ENCODE measurements around the gene ANP32D.
"Not testable (repeated sequence)": the region's sequence is repeated elsewhere in the genome, so short reads cannot be mapped to it uniquely, and the experiment has no call there.

Gene ANP32D

DNA sequence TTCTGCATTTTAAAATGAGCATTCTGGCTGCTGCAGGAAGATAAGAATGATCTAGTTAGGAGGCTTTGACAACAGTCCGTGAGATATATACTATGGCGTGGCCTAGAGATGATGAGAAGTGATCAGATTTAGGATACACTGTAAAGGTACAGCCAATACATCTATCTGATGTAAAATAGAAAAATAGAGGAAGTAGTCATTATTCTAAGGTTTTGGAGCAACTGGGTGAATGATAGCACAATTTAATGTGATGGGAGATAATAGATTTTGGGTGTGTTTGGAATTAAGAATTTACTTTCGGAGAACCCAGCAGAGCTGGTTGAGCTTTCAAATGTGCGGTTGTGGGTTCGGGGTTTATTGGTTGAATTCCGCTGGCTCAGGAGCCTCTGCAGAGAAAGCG lies at the start of gene ANP32D:
Gene ANP32D (plus strand): TSS at position 301 of the 400 bp plus-strand sequence. CDS start 106 bp downstream, outside the sequence.
- DNase-seq, result no peak

DNA sequence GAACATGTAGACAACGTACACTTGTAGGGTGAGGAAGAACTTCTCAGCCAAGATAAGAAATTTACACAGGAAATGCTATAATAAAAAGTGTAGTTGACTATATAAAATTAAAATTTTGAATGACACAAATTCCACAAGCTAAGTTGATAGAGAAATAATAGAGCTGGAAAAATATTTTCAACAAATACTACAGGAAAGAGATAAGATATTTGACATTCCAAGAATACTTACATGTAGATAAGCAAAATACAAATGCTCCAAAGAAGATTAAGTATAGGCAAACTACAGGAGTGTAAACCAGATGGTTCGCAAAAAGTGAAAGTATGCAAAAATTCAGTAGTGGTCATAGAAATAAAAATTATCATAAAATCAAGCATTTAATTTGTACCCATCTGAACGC lies 49.2 kb upstream of the ANP32D start:
- no peak for DNase-seq

DNA sequence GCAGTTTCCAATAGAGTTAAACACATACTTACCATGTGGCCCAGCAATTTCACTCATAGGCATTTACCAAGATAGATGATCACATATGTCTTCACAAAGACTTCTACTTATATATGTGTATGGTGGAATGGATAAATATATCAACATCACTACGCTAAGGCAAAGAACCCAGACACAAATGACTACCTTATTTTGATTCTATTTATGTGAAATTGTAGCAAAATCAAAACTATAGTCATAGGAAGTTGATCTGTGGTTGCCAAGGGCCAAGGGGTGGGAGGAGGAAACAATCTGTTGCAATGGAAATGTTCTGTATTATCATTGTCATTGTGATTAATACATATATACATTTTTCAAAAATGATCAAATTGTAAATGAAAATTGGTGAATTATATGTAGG lies 47.7 kb upstream of the ANP32D start:
- no peak for DNase-seq

DNA sequence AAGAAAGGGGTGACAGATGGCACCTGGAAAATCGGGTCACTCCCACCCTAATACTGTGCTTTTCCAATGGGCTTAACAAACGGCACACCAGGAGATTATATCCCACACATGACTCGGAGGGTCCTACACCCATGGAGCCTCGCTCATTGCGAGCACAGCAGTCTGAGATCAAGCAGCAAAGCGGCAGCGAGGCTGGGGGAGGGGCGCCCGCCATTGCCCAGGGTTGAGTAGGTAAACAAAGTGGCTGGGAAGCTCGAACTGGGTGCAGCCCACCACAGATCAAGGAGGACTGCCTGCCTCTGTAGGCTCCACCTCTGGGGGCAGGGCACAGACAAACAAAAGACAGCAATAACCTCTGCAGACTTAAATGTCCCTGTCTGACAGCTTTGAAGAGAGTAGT lies 38.3 kb upstream of the ANP32D start:
- not testable (repeated sequence) for DNase-seq

- no peak for DNase-seq
These were observed 31.3 kb upstream of the ANP32D start for GRCh38 chr12:48441069-48441468.

DNA sequence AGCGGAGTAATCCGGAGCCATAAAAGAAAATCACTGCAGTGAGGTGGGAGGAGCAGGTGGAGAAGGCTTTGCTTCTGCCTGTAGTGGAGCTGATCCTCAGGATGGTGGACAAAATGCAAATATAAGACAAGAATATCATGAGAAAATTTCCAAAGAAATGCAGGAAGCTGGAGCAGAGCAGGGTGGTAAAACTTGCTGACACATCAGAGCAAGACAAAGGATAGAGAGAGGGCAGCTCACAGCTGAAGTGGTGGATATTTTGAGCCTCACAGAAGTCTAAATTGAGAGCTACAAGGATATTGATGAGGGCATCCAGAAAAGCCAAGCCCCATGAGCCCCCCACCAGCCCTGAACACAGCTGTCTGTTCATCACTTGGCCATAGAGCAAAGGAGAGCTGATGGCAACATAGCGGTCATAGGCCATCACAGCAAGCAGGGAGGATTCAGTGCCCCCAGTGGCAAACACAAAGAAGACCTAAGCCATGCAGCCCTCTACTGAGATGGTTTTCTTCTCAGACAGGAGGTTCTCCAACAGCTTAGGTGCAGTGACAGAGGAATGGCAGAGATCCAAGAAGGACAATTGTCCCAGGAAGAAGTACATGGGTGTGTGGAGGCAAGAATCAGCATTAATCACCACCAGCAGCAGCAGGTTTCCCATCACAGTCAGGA lies 30.0 kb upstream of the ANP32D start:
- DNase-seq, result no peak

DNA sequence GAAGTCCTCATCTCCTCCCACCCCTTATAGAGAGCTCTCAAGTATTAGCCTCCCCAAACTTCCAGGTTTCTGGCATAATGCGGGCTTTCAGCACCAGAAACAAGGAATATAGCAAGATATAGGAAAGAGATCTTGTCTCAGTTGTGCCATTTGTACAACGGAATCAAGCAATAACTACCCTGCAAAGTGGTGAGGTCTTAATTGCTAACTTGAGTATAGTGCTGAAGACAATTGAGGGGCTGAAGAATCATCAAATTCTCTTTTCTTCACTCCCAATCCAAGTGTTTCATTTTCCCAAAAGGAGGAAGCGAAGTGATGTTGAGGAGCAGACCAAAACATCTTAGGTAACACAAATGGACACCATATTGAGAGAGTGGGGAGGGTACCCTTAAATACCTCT lies 26.8 kb upstream of the ANP32D start:
- no peak for DNase-seq

DNA sequence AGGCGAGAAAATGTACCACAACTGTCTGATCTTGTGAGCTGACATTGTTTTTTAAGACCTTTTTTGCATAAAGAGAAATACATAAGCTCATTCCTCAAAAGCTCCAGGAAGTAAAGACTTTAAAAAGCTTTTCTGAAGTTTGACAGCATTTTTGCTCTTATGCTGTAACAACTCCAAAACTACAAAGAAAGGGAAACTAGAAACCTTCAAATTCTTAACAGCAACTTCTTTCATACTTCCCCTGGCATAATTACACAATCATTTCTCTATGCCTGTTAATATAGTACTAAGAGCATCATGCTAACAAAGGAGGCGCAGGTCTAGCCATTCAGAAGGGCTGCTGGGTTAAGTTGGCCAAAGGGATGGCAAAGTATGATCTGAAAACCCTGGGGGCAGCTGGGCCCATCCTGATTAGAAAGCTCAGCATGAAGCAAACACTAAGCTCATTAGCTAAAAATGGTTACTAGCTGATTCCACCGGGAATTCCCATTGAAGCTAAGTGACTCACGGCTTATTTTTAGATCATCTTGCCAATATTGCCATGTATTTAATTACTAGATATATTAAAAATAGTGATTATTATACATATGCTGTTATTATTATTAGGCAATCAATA lies 26.1 kb upstream of the ANP32D start:
- DNase-seq, result no peak

DNA sequence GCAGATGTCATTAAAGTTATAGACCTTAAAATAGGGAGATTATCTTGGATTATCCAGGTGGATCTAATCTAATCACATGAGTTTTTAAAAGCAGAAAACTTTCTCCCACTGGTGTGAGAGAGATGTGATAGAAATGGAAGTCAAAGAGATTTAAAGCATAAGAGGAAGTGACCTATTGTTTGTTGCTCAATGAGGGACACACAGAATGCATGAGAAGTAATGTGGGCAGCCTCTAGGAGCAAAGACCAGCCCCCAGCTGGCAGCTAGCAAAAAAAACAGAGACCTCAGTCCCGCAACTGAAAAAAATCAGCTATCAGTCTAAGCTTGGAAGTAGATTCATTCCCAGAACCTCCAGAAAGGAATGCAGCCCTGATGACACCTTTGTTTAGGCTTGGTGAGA lies 24.6 kb upstream of the ANP32D start:
- no peak for DNase-seq

- DNase-seq, result no peak
These were observed 21.0 kb upstream of the ANP32D start for GRCh38 chr12:48451372-48451771.

- not testable (repeated sequence) for DNase-seq
These were observed 19.4 kb upstream of the ANP32D start for GRCh38 chr12:48452961-48453360.

DNA sequence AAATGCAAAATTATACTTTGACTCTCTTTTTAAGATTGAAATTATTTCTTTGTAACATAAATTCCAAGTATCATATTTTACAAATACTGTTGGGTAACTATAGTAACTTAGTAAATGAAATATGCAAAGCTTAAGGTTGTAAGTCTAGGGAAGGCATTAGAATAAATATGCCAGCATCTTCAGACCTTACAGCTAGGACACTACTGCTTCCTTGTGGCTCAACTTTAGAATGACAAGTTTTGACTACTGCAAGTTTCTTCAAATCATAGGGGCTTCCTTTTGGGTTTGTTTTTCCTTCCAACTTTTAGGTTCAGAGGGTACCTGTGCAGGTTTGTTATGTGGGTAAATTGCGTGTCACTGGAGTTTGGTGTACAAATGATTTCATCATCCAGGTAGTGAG lies 17.7 kb upstream of the ANP32D start:
- no peak for DNase-seq

DNA sequence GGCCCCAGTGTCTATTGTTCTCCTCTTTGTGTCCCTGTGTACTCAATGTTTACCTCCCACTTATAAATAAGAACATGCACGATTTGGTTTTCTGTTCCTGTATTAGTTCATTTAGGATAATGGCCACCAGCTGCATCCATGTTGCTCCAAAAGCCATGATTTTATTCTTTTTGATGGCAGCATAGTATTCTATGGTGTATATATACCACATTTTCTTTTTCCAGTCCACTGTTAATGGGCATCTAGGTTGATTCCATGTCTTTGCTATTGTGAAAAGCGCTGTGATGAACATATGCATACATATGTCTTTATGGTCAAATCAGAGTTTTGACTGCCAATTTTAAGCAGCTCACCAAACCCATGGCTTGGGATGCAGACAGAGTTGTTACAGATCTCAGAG lies 17.2 kb upstream of the ANP32D start:
- DNase-seq, result no peak

DNA sequence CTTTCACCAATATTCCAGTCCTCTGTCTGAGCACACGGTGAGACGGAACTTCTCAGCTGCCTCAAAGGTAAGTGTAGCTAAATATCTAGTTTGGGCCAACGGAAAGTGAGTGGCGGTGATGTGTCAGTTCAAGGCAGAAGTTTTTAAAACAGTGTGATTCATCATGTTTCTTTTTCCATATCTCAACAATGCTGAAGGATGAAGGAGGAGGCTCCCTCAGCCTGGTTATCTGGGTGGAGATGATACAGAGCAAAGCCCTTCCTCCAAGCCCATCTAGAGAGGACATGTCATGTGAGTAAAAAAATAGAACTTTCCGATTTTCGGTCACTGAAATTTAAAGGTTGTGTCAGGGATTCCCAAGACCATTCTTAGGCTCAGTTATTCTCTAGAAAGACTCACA lies 13.1 kb upstream of the ANP32D start:
- no peak for DNase-seq

DNA sequence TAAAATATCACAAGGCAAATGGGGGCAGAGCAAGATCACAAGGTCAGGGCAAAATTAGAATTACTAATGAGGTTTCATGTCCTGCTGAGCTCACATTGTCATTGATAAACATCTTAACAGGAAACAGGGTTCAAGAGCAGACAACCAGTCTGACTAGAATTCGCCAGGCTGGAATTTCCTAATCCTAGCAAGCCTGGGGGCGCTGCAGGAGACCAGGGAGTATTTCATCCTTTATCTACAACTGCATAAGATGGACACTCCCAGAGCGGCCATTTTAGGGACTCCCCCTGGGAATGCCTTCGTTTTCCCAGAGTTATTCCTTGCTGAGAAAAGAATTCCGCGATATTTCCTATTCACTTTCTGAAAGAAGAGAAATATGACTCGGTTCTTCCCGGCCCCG lies 3.3 kb upstream of the ANP32D start:
- DNase-seq, result not testable (repeated sequence)

GRCh38 chr12:48473061-48473460 lies 702 bp downstream of the ANP32D start:
- DNase-seq, result no peak

GRCh38 chr12:48474497-48474896 lies 2.1 kb downstream of the ANP32D start:
- not testable (repeated sequence) for DNase-seq

- no peak for DNase-seq
These were observed 9.8 kb downstream of the ANP32D start, which contains the start of gene C12orf54 for GRCh38 chr12:48482198-48482597. Gene C12orf54, plus strand, starts transcription at chr12:48482498. Its CDS starts 799 bp downstream, at chr12:48483297.

DNA sequence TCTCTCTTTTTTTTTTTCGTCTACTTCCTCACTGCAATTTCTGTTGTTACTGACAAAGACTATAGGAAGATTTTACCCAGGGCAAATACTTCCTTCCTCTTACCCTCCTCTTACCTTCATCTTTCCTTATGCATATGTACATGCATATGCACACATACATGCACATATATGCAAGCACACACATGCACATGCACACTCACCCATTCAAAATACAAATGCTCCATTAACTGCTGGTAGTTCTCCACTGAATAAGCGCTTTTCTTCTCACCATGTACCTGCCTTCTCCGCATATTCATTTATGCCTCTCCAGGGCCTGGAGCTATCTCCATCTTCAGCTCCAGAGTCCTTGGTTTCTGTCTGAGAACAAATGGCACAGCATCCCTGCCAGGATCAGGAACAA lies 10.6 kb downstream of the ANP32D start:
- DNase-seq, result no peak

GRCh38 chr12:48486261-48486660 lies 13.9 kb downstream of the ANP32D start:
- no peak for DNase-seq

DNA sequence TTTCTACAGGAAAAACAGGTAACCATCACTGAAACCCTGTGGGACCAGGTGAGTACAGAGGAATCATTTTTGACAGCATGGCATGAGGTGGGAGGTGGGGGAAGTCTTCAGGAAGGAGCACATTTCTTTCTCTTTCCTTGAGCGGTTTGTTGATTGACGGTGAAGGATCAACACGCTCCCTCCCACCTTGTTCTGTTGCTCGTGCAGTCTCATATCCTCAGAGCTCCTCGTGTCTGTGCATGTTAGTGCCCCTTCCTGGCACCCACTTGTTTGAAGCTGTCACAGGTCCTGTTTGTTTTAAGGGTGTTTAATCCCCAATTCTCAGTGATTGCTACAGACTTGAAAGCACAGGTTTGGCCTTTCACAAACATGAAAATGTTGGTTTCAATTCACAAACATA lies 14.3 kb downstream of the ANP32D start:
- DNase-seq, result no peak

GRCh38 chr12:48489012-48489411 lies 16.7 kb downstream of the ANP32D start:
- DNase-seq, result no peak

GRCh38 chr12:48489456-48489855 lies 17.1 kb downstream of the ANP32D start:
- DNase-seq, result not testable (repeated sequence)

- not testable (repeated sequence) for DNase-seq
These were observed 27.9 kb downstream of the ANP32D start for GRCh38 chr12:48500281-48500680.

- not testable (repeated sequence) for DNase-seq
These were observed 34.5 kb downstream of the ANP32D start for GRCh38 chr12:48506836-48507235.
